Activated T-cell treated with anti-CD3 and anti-CD28 coated beads, Interleukin-2, amount 50 U/mL, for 1 hour (primary cell): ENCODE data around the gene NETO2.

ENCODE experiments used
- DNase-seq: peaks from one replicate; pipeline ENCODE4 v3.0.0-alpha.2; 2020

Gene NETO2

GRCh38 chr16:47043970-47044684, 99.6 kb downstream of the NETO2 start:
- no peak for DNase-seq

GRCh38 chr16:47043200-47043599, 100.5 kb downstream of the NETO2 start:
- DNase-seq, result no peak

GRCh38 chr16:47037746-47038458, 105.8 kb downstream of the NETO2 start:
- peak; percentile 94 for DNase-seq

- DNase-seq, result no peak
These were observed 106.4 kb downstream of the NETO2 start for GRCh38 chr16:47037396-47037745.

GRCh38 chr16:47036201-47036600, 107.5 kb downstream of the NETO2 start:
- DNase-seq, result no peak

GRCh38 chr16:47035436-47035835, 108.3 kb downstream of the NETO2 start:
- DNase-seq, result no peak

GRCh38 chr16:47034455-47034854, 109.3 kb downstream of the NETO2 start:
- no peak for DNase-seq

GRCh38 chr16:47033176-47033575, 110.6 kb downstream of the NETO2 start:
- DNase-seq, result no peak

- no peak for DNase-seq
These were observed 114.0 kb downstream of the NETO2 start for GRCh38 chr16:47029724-47030123.

GRCh38 chr16:47028767-47029377, 114.9 kb downstream of the NETO2 start:
- DNase-seq, result no peak
